EL (cell line): Measurements from ENCODE around the gene GYS2.

Source experiments
- DNase-seq: peaks from one replicate; pipeline ENCODE4 v3.0.0-alpha.2; 2016

The GYS2 gene

DNA sequence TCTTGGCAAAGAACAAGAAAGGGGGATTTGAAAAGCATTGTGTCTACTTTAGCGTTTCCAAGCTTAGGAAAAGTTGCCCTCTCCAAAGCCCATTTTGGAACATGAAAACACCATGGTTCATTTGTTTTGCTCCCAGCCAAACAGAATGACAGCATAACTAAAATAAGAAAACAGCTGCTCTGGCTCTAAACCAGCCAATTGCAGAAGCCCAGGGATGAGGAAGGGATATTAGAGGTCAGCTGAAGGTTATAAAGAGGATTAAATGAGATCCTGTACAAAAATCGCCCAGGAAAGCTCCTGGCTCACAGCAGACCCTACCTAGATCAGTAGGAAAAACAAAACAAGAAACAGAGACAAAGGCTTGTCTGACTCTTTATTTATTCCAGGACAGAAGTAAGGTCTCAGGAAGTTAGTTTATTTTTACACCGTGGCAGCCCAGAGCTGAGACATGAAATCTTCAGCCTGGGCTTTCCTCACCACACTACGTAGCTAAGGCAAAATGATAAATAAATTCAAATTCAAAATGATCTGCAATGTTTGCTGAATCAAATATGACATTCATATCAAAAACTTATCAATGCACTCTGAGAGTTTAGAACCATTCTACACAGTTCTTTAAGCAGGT, 52.7 kb downstream of the GYS2 start:
- no peak for DNase-seq

DNA sequence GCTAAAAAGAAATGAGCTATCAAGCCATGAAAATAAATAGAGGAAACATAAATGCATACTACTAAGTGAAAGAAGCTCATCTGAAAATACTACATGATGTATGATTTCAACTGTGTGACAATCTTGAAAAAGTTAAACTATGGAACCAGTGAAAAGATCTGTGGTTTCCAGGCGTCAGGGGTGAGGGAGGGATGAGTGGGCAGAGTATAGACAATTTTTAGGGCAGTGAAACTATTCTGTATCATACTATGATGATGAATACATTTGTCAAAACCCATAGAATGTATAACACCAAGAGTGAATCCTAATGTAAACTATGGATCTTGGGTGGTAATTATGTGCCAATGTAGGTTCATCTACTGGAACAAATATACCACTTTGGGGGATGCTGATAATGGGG, 57.2 kb downstream of the GYS2 start:
- no peak for DNase-seq

DNA sequence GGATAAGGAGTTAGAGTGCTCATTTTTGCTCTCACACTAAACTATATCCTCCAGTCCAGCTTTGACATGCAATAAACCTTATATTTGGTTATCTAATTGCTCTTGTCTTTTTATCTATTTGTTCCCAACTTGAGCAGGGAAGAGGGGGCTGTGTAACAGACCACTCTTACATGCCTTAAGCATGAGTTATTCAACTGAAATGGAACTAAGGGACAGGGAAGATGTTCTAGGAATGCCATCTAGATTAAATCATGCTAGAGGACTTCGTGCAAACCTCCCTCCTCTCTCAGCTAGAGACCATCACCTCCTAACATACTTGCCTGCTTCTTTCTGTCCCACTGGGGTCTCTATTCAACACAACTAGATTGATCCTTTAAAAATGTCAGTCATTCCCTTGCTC, 57.9 kb downstream of the GYS2 start:
- DNase-seq, result peak; percentile 58

DNA sequence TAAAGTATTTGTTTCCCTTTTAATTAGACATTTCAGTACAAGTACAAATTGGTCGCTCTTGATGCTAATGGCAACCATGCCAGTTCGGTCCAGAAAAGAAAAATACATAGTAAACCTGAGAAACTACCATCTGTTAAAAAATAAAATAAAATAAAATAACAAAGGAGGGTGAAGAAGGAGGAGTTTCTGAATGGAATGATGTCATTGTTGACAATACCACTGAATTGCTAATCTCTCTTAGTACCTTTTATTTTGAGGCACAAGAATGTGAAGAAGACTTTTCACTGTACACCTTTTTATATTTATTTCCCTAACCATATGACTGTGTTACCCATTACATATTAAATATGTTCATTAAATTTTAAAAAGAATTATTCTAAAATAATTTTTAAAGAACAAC, 59.1 kb downstream of the GYS2 start:
- DNase-seq, result no peak

DNA sequence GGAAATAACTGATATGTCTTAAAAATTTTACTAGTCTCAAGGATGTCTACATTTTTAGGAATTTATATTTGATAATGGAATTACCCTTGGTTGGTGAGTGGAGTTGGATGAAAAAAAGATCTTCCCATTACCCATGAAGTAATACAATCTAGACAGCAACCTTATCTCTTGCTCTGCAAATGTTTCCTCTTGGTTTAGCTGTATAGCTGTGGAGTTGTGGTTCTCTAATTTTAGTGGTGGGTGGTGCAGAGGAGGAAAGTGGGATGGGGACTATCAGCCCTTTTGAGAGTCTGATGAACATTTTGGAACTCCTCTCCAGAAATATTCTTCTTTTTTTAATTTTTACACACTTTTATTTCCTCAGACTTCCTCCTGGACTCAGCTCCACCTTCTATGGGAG, 61.5 kb downstream of the GYS2 start:
- DNase-seq, result no peak

DNA sequence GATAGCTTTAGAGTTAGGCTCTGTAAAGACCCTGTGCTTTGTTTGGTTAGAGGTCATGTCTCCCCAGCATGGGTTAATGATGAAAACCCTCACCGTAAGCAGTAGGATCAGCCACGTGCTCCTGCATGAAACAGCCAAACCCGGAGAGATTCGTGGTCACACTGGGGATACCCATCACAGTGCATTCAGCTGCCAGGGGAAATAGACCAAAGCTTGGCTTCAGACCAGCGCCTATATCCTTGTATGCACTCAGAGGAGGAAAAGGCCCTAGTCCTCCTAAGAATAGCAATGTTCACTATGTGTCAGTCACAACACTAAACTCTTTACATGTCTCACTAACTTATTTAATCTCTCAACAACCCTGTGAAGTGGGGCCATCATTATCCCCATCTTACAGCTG, 62.2 kb downstream of the GYS2 start:
- DNase-seq, result no peak

DNA sequence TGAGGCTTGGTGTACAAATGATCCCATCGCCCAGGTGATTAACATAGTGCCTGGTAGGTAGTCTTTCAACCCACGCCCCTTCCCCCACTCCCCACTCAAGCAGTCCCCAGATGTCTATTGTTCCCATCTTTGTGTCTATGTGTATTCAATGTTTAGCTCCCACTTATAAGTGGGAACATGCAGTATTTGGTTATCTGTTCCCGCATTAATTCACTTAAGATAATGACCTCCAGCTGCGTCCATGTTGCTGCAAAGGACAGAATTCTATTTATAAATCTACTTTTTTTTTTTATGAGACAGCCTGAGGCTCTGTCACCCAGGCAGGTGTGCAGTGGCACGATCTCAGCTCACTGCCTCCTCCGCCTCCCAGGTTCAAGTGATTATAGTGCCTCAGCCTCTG, 62.9 kb downstream of the GYS2 start:
- DNase-seq, result no peak

DNA sequence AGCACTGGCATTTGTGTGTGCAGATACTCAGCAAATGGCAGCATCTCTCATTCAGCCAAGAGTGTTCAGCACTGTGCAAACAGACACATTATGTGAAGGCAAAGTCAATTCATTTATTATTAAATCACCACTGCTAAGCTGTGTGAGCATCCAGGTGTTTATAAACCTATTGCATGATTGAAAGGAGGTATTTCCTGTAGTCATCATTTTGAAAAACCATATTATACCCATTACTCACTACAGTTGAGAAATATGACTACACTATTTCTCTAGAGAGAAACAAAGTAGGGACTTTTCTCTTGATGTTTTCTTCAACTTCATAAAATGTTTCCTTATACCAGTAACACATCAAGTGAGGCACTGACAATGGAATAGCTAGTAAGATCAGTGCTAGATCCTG, 64.8 kb downstream of the GYS2 start:
- DNase-seq, result no peak

DNA sequence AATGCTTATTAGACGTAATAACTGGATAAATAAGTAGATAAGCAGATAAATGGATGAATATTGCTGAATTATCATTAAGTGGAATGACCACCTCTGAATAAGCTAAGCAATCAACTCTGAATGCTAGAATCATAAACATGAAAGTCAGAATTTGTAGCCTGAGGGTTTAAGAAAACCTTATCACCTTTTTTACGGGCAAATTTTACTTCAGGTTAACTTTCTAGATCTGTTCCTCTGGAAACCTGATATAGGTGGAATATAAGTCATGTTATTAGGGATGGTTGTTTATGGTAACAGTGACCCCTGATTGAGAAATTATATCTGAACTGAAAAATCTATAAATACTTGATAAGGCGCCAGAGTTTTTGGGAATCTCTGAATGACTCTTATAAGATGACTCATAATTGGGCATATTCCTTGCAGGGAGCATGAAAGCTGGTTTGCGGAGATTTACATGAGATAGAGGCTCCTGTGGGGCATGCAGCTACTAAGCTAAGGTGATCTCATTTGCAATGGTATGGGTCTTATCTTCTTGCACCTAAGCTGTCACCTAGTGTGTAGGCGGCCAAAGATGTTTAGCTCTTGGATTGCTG, 66.5 kb downstream of the GYS2 start:
- DNase-seq, result no peak

DNA sequence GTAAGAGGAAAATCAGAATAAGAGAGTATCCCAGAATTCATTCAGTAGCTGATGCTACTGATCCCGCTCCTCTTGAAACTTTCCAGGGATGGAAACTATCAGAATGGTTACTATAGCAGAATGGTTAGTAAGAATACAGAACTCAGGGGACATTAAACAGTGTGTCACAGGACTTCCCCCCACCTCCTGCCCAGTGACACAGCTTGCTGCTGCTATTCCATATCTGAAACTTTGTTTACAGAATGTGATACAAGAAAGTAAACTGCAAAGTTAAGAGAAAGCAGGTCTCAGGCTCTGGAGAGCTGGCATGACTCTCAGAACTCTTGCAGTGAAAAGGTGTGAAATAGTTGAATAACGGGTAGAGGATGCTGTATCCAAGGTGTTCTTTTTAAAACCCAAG, 75.2 kb downstream of the GYS2 start:
- no peak for DNase-seq

DNA sequence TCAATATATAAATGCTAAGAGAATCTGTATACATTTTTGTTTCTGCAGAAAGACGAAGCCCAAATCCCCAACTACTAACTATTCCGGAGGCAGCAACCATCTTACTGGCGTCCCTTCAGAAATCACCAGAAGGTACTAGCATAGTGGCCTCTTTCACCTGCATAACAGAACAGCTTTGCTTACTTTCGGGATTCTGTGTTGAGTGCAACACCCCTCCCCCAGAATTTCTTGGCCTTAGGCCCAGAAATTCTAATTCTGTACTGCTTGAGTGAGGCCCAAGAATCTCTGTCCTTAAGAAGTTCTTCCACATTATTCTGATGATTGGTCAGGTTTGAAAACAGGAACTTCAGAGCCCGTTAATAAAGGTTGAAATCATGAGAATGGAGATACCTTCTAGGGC, 75.7 kb downstream of the GYS2 start:
- no peak for DNase-seq

DNA sequence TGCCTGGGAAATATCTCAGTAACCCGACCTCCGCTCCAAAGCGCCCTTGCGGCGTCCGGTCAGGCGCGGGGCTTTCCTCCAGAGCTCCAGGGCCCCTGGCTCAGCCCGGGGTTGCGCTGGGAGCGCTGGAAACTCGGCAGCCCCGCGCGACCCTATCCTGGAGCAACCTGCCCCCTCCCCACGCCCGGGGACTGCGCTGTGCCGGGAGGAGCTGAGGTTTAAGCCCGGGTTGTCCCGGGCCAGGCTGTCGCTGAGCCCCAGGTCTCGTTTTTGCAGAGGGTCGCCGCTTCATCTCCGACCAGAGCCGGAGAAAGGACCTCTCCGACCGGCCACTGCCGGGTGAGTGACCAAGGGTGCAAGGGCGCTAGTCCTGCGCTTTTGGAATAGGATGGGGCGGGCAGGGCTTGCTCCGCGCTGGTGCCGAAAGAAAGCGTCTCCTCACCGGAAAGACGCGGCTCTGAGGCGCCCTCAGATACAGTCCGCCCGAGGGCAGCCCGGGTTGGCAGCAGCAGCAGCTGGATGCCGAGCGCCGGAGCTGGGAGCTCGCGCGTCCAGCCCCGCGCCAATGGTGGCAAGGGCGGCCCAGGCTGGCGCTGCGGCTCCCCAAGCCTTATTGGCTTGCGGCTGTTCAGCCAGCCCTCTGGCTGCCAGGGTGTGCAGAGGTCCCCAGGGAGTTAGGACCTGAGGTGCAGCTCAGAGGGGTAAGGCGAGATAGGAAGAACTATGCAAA, 77.0 kb downstream of the GYS2 start:
- peak; percentile 76 for DNase-seq

DNA sequence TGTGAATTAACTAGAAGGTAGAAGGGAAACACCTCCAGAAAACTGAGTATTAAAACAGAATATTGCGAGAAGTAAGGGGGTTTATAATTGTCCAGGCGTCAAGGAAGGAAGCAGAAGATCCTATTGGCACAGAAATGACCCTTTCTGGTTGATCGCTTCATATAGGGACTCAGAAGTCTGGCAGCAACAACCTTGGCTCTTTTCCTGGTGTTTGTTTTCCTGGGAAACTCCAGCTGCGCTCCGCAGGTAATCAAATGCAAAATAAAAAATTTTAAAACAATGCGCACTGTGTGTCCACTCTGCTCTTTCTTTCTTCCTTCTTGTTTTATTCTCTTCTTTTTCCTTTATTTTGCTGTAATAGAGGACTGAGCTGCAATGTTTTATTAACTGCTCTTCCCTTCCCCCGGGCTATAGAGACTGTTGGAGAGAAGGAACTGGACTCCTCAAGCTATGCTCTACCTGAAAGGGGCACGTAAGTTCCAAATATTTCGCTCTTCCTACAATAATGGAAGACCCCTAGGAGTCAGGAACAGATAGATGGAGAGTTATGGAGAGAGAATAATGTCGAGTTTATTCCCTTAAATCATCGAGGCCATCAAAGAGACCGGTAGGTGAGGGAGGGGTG, 77.8 kb downstream of the GYS2 start:
- DNase-seq, result no peak

DNA sequence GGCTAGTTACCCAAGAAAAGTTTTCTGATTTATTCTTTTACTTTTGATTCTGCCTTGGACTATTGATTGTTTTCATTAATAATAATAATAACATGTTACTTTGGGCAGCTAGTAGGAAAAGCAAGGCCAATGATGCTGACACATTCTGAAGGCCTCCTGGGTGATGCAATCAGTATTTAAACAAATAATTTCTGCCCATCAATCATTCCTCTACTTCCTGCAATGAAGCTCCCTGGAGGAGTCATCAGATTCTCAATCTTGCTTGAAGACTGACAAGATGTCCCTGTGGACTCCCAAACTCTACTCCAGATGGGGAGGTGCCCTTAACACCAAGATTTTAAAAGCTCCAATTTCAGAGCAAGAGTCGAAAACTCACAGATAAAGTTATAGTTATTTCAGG, 78.6 kb downstream of the GYS2 start, which contains the start of gene SPX:
Gene SPX (plus strand): TSS at position 244 of the 400 bp plus-strand sequence. CDS start 177 bp downstream, outside the sequence.
- DNase-seq, result peak; percentile 38

DNA sequence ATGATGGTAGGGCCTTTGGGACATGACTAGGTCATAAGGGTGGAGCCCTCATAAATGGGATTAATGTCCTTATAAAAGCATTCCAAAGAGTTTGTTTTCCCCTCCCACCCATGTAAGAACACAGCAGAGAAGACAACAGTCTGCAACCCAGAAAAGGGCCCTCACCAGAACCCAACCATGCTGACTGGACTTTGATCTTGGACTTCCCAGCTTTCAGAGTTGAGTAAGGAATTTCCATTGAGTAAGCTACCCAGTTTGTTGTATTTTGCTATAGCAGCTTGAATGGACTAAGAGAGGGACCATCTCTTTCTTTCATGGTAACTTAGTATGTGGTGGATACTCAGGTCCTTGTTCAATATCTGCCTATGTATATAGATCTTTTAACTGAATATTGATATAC, 81.5 kb downstream of the GYS2 start:
- no peak for DNase-seq

DNA sequence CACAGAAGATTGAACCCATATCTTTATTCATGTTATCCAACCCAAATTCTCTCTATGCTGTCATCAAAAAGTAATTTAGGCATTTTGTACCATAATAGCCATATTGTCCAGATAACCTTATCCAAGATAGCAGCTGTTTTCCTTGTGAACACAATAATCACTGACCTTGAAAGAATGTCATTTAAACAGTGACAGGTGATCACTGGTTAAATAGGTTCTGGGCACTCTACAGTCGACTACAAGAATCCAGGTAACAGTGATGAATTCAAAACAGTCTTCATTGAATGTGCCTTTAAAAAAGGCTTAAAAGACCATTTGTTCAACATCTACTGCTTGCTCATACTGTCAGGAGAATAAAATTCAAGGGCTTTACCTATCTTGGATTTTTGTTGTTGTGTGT, 83.1 kb downstream of the GYS2 start:
- DNase-seq, result no peak

DNA sequence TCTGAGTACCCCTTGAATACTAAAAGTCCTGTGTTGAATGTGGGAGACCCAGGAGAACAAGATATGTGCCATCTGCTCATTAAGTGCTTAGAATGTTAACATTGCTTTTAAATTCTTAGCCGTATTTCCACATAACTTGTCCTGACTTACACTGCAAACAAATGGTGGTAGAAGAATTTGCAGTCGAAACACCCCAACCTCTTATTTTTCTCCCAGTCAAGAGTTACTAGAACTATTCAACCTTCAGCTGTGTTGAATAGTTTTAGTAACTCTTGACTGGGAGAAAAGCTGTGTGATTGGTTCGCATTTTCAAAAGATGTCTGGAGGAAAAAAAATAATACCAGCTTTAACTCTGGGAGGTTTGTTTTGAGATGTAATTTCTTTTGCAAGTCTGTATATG, 86.2 kb downstream of the GYS2 start:
- DNase-seq, result no peak

DNA sequence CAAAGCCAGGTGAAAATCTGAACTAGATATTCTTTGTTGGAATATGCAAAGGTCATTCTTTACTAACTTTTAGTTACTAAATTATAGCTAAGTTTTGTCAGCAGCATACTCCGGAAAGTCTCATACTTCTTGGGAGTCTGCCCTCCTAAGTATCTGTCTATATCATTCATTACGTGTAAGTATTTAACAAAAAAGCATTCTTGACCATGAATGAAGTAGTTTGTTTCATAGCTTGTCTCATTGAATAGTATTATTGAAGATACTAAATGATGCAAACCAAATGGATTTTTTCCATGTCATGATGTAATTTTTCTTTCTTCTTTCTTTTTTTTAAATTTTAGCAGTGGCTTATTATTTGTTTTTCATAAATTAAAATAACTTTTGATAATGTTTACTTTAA, 88.4 kb downstream of the GYS2 start:
- no peak for DNase-seq

DNA sequence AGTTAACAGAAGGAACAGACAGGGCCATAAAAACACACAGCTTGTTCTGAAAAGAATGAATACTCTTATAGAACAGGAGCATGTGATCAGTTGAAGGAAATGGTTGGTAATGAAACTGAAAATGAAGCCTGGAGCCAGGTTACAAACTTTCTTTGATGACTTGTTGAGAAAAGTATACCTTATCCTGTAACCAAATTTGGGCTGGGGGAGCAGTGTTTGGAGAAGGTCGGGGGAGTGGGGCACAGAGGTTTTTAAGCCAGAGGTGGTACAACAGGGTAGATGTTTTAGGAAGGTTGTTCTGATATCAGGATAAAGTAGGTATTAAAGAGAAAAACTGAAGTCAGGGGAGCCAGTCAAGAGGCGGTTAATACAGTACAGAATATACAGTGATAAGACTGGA, 94.9 kb downstream of the GYS2 start:
- no peak for DNase-seq

DNA sequence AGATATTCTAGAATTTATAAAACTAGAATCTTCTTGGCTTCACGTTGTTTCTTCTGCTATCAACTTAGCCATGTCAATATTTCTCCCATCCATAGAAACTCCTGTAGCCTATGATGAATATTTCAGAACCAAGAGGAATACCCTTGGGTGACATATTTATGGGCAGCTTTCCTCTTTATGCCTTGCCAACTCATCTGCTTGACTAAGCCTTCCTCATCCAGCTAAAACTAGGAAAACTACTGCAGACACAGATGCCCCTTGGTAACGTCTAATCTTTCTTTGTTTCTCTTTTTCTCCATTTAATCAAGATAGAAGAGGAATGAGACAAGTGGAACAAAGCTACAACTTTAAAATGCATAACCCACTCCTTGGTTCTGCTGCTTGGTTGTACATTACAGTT, 96.8 kb downstream of the GYS2 start:
- no peak for DNase-seq

DNA sequence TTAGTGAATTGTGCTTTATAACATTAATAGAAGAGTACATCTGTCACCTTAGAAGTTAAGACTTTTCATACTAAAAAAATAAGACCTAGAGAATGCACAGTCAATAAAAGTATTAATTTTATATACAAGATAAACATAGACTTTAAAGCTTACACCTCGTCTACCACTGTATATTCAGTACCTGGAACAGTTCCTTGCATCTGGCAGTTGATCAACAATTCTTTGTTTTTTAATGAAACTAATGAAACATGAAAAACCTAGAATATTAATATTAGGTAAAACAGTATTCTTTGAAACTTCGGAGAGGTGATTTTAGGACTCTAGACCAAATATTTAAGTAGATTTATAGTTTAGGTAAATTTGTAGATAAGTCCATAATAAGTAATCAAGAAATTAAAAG, 98.8 kb downstream of the GYS2 start:
- no peak for DNase-seq

DNA sequence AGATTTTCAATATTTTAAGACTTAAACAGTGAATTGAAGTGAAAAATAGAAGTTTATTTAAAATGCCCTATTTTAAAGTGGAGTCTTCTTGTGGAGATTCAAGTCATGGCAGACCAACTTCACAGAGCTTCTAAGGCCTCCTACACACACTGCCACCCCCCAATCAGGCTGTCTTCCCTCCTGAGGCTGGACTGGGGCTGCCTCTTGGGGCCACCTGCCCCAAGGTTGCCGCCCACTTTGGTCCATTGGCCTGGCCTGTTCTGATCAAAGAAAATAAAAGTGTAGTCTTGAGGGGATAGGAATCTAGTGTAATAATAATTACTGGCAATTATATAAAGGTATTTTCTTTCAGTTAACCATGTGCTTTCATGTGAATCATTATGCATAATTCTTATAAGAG, 101.8 kb downstream of the GYS2 start:
- DNase-seq, result no peak

DNA sequence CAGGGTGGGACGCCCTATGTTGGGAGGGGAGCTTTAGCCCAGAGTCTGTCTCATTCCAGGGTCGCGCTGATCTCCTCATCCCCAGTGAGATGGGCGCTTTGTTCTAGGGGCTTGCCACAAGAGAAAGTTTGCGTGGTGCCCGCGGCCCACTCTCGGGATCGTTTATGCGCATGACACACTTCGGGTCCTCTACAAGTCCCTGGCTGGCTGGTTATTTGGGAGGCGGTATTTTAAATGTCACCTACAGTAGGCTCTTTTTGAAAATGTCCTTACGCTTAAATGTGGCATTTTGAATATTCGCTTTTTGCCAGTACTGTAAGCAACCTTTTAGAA, 102.5 kb downstream of the GYS2 start:
- peak; percentile 43 for DNase-seq
